H1 (cell line): ENCODE measurements around the gene SYPL1. TPM values are rescaled to one million over a fixed set of nuclear protein-coding genes. Genes with fewer than 3 reads are reported as not detected.

Source experiments
- CTCF ChIA-PET: fragments of 300-600 bp; sonication (Branson Sonifier 250); formaldehyde crosslinking; loops from one replicate; lab custom pipeline; 2021; ENCODE audit not compliant: partially characterized antibody; lab: Charles Lee
- POLR2A ChIA-PET: fragments of 300-600 bp; sonication (Branson Sonifier 250); formaldehyde crosslinking; loops from one replicate; lab custom pipeline; 2021; ENCODE audit warnings: inconsistent platforms; ENCODE audit not compliant: partially characterized antibody; lab: Charles Lee
- DNase-seq, 2 experiments: peaks; one replicate each; pipeline versions ENCODE4 v3.0.0 to v3.0.0-alpha.2; 2010 to 2022; ENCODE audit warnings: low spot score in 2 of 2, low read depth in 1 of 2, mixed read lengths in 1 of 2
- FAIRE-seq: peaks from 2 replicates; lab custom pipeline; 2011; peaks lifted over from hg19 to GRCh38; lab: Jason Lieb, UNC
- H2AFZ ChIP-seq: 2 replicates; pipeline ENCODE4 v1.8.1; 2012; ENCODE audit warnings: low read length, inconsistent platforms
- H2AK5ac ChIP-seq: 2 replicates; pipeline ENCODE4 v1.6.1; 2013; ENCODE audit warnings: low read depth, low read length
- H2BK120ac ChIP-seq: replicated peaks from 2 replicates; pipeline ENCODE3; 2013; ENCODE audit warnings: low read depth, low read length, inconsistent platforms
- H2BK12ac ChIP-seq: 2 replicates; pipeline ENCODE4 v1.6.1; 2013; ENCODE audit warnings: low read depth, low read length
- H2BK15ac ChIP-seq: 2 replicates; pipeline ENCODE4 v1.6.1; 2013; ENCODE audit warnings: low read length
- H2BK20ac ChIP-seq: 2 replicates; pipeline ENCODE4 v1.6.1; 2013; ENCODE audit warnings: low read length
- H2BK5ac ChIP-seq: 2 replicates; pipeline ENCODE4 v1.6.1; 2013; ENCODE audit warnings: low read depth, low read length
- H3K14ac ChIP-seq: 2 replicates; pipeline ENCODE4 v1.6.1; 2013; ENCODE audit warnings: inconsistent platforms; ENCODE audit not compliant: insufficient read length
- H3K18ac ChIP-seq: 2 replicates; pipeline ENCODE4 v1.6.1; 2013; ENCODE audit warnings: low read length; ENCODE audit errors: extremely low read depth
- H3K23ac ChIP-seq: 2 replicates; pipeline ENCODE4 v1.6.1; 2013; ENCODE audit warnings: inconsistent platforms; ENCODE audit not compliant: insufficient read length
- H3K23me2 ChIP-seq: 2 replicates; pipeline ENCODE4 v1.6.1; 2013; ENCODE audit warnings: low read depth, low read length
- H3K27ac ChIP-seq: 2 replicates; pipeline ENCODE4 v1.6.1; 2011; ENCODE audit warnings: low read depth, low read length, inconsistent platforms
- H3K27me3 ChIP-seq, 4 experiments: replicated peaks in 1 of 4; 1 replicate in 1 of 4; 2 replicates in 3 of 4; pipeline versions ENCODE4 v1.6.1 to v1.8.1; 2011 to 2013; ENCODE audit warnings: low read length in 3 of 4, mild to moderate bottlenecking in 3 of 4, inconsistent platforms in 2 of 4, mixed read lengths in 2 of 4, moderate library complexity in 1 of 4; ENCODE audit not compliant: control insufficient read depth in 3 of 4, insufficient read depth in 3 of 4; ENCODE audit errors: extremely low read depth in 1 of 4
- H3K36me3 ChIP-seq, 4 experiments: 2 replicates each; pipeline versions ENCODE4 v1.6.1 to v1.8.1; 2011 to 2013; ENCODE audit warnings: mild to moderate bottlenecking in 4 of 4, low read length in 3 of 4, moderate library complexity in 2 of 4, control low read depth in 1 of 4, inconsistent platforms in 1 of 4; ENCODE audit not compliant: insufficient read depth in 4 of 4, control insufficient read depth in 2 of 4
- H3K4ac ChIP-seq: replicated peaks from 2 replicates; pipeline ENCODE3; 2013; ENCODE audit warnings: low read length, low read depth, mixed read lengths, inconsistent platforms; ENCODE audit not compliant: insufficient read length
- H3K4me1 ChIP-seq, 4 experiments: replicated peaks in 1 of 4; 1 replicate in 1 of 4; 2 replicates in 3 of 4; pipeline versions ENCODE4 v1.6.1 to v1.8.1; 2011 to 2013; ENCODE audit warnings: low read length in 3 of 4, inconsistent platforms in 2 of 4, mixed read lengths in 1 of 4; ENCODE audit not compliant: insufficient read depth in 4 of 4, control insufficient read depth in 3 of 4
- H3K4me2 ChIP-seq, 2 experiments: 2 replicates each; pipeline versions ENCODE4 v1.6.1 to v1.8.1; 2011 to 2013; ENCODE audit warnings: low read depth in 2 of 2, low read length in 2 of 2, control low read depth in 1 of 2, inconsistent platforms in 1 of 2, mild to moderate bottlenecking in 1 of 2; ENCODE audit not compliant: insufficient read depth in 1 of 2
- H3K4me3 ChIP-seq, 4 experiments: fragments of 200-600, 300-600 bp in 1 of 4; sonication (generic), shearing (Covaris generic), sonication (Bioruptor Twin) in 1 of 4; 2 replicates each; pipeline versions ENCODE4 v1.5.1 to v1.8.1; 2011 to 2016; ENCODE audit warnings: low read length in 4 of 4, low read depth in 3 of 4, control low read depth in 2 of 4, inconsistent platforms in 2 of 4, mild to moderate bottlenecking in 2 of 4, mixed read lengths in 1 of 4, moderate library complexity in 1 of 4; ENCODE audit not compliant: insufficient read depth in 2 of 4; ENCODE audit errors: extremely low read depth in 1 of 4
- H3K56ac ChIP-seq: replicated peaks from 2 replicates; pipeline ENCODE3; 2013; ENCODE audit warnings: low read depth, mild to moderate bottlenecking, mixed read lengths, low read length, inconsistent platforms; ENCODE audit not compliant: insufficient read length
- H3K79me1 ChIP-seq: 2 replicates; pipeline ENCODE4 v1.6.1; 2013; ENCODE audit warnings: low read depth, low read length, control low read depth
- H3K79me2 ChIP-seq, 2 experiments: 2 replicates each; pipeline versions ENCODE4 v1.6.1 to v1.8.1; 2012 to 2013; ENCODE audit warnings: low read length in 2 of 2, mild to moderate bottlenecking in 2 of 2, inconsistent platforms in 1 of 2; ENCODE audit not compliant: insufficient read depth in 2 of 2, control insufficient read depth in 1 of 2
- H3K9ac ChIP-seq, 4 experiments: replicated peaks in 1 of 4; 1 replicate in 1 of 4; 2 replicates in 3 of 4; pipeline versions ENCODE4 v1.6.1 to v1.8.1; 2011 to 2013; ENCODE audit warnings: low read depth in 3 of 4, low read length in 3 of 4, control low read depth in 2 of 4, mild to moderate bottlenecking in 2 of 4, moderate library complexity in 2 of 4, inconsistent platforms in 1 of 4; ENCODE audit errors: extremely low read depth in 1 of 4
- H3K9me3 ChIP-seq, 2 experiments: 2 replicates each; pipeline versions ENCODE4 v1.6.1 to v1.8.1; 2012 to 2013; ENCODE audit warnings: mild to moderate bottlenecking in 2 of 2, moderate library complexity in 2 of 2, control low read depth in 1 of 2, inconsistent platforms in 1 of 2, low read depth in 1 of 2, low read length in 1 of 2, mixed read lengths in 1 of 2; ENCODE audit not compliant: insufficient read depth in 2 of 2
- H4K20me1 ChIP-seq, 2 experiments: replicated peaks in 1 of 2; 2 replicates each; pipeline versions ENCODE3 to v1.8.1; 2011 to 2013; ENCODE audit warnings: inconsistent platforms in 2 of 2, low read length in 2 of 2, mild to moderate bottlenecking in 1 of 2; ENCODE audit not compliant: insufficient read depth in 2 of 2, control insufficient read depth in 1 of 2
- H4K5ac ChIP-seq: 2 replicates; pipeline ENCODE4 v1.6.1; 2013; ENCODE audit warnings: low read length, low read depth, mixed read lengths, inconsistent platforms; ENCODE audit not compliant: insufficient read length
- H4K8ac ChIP-seq: 2 replicates; pipeline ENCODE4 v1.8.0; 2013; ENCODE audit warnings: mild to moderate bottlenecking, moderate library complexity, low read length, inconsistent platforms; ENCODE audit not compliant: insufficient read depth; ENCODE audit errors: extremely low read depth
- H4K91ac ChIP-seq: replicated peaks from 2 replicates; pipeline ENCODE3; 2013; ENCODE audit warnings: low read length, mixed read lengths, inconsistent platforms; ENCODE audit not compliant: insufficient read length
- BACH1 ChIP-seq: IDR thresholded peaks from 2 replicates; pipeline ENCODE4 v1.6.1; 2012; ENCODE audit warnings: low read length, improper control_type of control experiment
- FOSL1 ChIP-seq: IDR thresholded peaks from 2 replicates; pipeline ENCODE4 v1.6.1; 2011; ENCODE audit warnings: mild to moderate bottlenecking, low read depth, low read length, moderate library complexity; ENCODE audit not compliant: insufficient read depth
- HDAC6 ChIP-seq: IDR thresholded peaks from one replicate; pipeline ENCODE4 v1.7.1; 2012; ENCODE audit warnings: low read depth, mild to moderate bottlenecking, inconsistent platforms, low read length, moderate library complexity
- NANOG ChIP-seq: IDR thresholded peaks from 2 replicates; pipeline ENCODE4 v1.6.1; 2011; ENCODE audit warnings: low read length, low read depth, mild to moderate bottlenecking, inconsistent platforms; ENCODE audit not compliant: insufficient read depth, poor library complexity, severe bottlenecking
- POLR2AphosphoS5 ChIP-seq: IDR thresholded peaks from 2 replicates; pipeline ENCODE4 v1.6.1; 2011; ENCODE audit warnings: low read depth, low read length
- RAD21 ChIP-seq, 2 experiments: IDR thresholded peaks in 1 of 2; conservative IDR thresholded peaks in 1 of 2; 2 replicates each; pipeline ENCODE4 v1.6.1; 2011; ENCODE audit warnings: low read depth in 2 of 2, low read length in 2 of 2, improper control_type of control experiment in 1 of 2, inconsistent platforms in 1 of 2, mild to moderate bottlenecking in 1 of 2, moderate library complexity in 1 of 2
- RBBP5 ChIP-seq: IDR thresholded peaks from 2 replicates; pipeline ENCODE4 v1.7.1; 2012; ENCODE audit warnings: low read depth, mild to moderate bottlenecking, inconsistent platforms, low read length, moderate library complexity, borderline replicate concordance
- YY1 ChIP-seq: IDR thresholded peaks from 2 replicates; pipeline ENCODE4 v1.6.1; 2011; ENCODE audit warnings: low read depth, mild to moderate bottlenecking, low read length
- WGBS, 2 experiments: shearing (Covaris generic) in 1 of 2; methylation state at CpG; one replicate each; pipeline versions ENCODE4 v1.1.6 to v1.1.7; 2013 to 2015; ENCODE audit warnings: low lambda C conversion rate in 2 of 2, mixed read lengths in 2 of 2, inconsistent platforms in 1 of 2, low coverage in 1 of 2, missing lambda C conversion rate in 1 of 2; ENCODE audit not compliant: insufficient replicate concordance in 2 of 2, insufficient coverage in 1 of 2, insufficient read length in 1 of 2; ENCODE audit errors: extremely low coverage in 1 of 2, missing lambda C conversion rate in 1 of 2; 5-methylcytosine and 5-hydroxymethylcytosine counted together
- polyA plus RNA-seq, 7 experiments: library from polyadenylated mRNA; depleted of rRNA in 3 of 7; stranded (reverse) in 5 of 7; unstranded in 2 of 7; fragments of >200 nt in 5 of 7; fragments of 200-250 nt in 2 of 7; gene quantifications; 1 replicate in 5 of 7; 2 replicates in 1 of 7; 4 replicates in 1 of 7; pipeline versions ENCODE4 v1.2.1 to v1.2.3, GENCODE V29; 2011 to 2013; ENCODE audit warnings: missing spikeins in 2 of 7, mixed read lengths in 2 of 7
- total RNA-seq: library from RNA; stranded (reverse); fragmentation: NEBNext Ultra II Directional; extraction: Animal tissue kit (Norgen Biotek cat#: 25700); gene quantifications from 2 replicates; pipeline ENCODE4 v1.2.1, GENCODE V29; 2021

Gene SYPL1
- total and polyA plus RNA-seq, 2 of the 8 experiments (the other 6 are each of a cell fraction or from before 2014, with no cell fraction given): 44.9 to 57.7 TPM

- no peaks in the 10 kb centered on the region for H3K79me2 ChIP-seq
- 81% methylated on average over 4 of the region's 4 CpGs; no CpG with 5 or more reads in 1 of the 2 experiments for WGBS, 2 experiments
- no peaks in the 10 kb centered on the region for H3K4me1 ChIP-seq
- no peak overlapping the region for H3K27ac ChIP-seq
- H3K14ac ChIP-seq: no peak overlapping the region
- H3K9ac ChIP-seq: no peak overlapping the region
- DNase-seq (no peak), FAIRE-seq (no peak)
- H3K23ac ChIP-seq: no peak overlapping the region
- no peaks in the 10 kb centered on the region for H3K23me2 ChIP-seq
- no peak overlapping the region for H4K8ac ChIP-seq
- CTCF ChIA-PET: interaction anchor here (1.0 to 1.4 kb wide), 2 partner anchors 10 to 67 kb away, joined by 4 read pairs; no protein-coding TSS in a partner anchor
- H4K20me1 ChIP-seq: no peaks in the 10 kb centered on the region
- no peak for TF ChIP-seq FOSL1
- no peak for TF ChIP-seq HDAC6
- no peak for TF ChIP-seq RAD21 (IDR thresholded peaks at IDR 0.05 in 1 of 2, conservative IDR thresholded peaks at IDR 0.05 in 1 of 2; ENCODE audit: low read depth in 2 of 2, low read length in 2 of 2)
- no peak for TF ChIP-seq NANOG
- TF ChIP-seq BACH1: no peak
- TF ChIP-seq POLR2AphosphoS5: no peak
- TF ChIP-seq RBBP5: no peak
- TF ChIP-seq YY1: no peak
- no peak overlapping the region for H3K4ac ChIP-seq
- H3K56ac ChIP-seq: no peak overlapping the region
- no peaks in the 10 kb centered on the region for H3K9me3 ChIP-seq
- no peak overlapping the region for H3K18ac ChIP-seq
- H3K4me3 ChIP-seq: no peak overlapping the region
- no peak overlapping the region for H3K4me2 ChIP-seq
- POLR2A ChIA-PET: no interaction called here
- no peak overlapping the region for H2BK120ac ChIP-seq
- no peak overlapping the region for H2BK15ac ChIP-seq
- no peak overlapping the region for H4K5ac ChIP-seq
- no peak overlapping the region for H2BK20ac ChIP-seq
- no peak overlapping the region for H2AK5ac ChIP-seq
- no peaks in the 10 kb centered on the region for H3K27me3 ChIP-seq
- no peak overlapping the region for H2BK5ac ChIP-seq
- no peak overlapping the region for H2BK12ac ChIP-seq
- no peak overlapping the region for H2AFZ ChIP-seq
- no peaks in the 10 kb centered on the region for H3K79me1 ChIP-seq
- no peaks in the 10 kb centered on the region for H3K36me3 ChIP-seq
- no peak overlapping the region for H4K91ac ChIP-seq
Observed at GRCh38 chr7:106125417-106125816, 13.3 kb upstream of the SYPL1 start.
